ENCODE results near the gene ADAP1.
"Not testable (repeated sequence)": the region's sequence is repeated elsewhere in the genome, so short reads cannot be mapped to it uniquely, and the experiment has no call there.

ADAP1 gene

GRCh38 chr7:880450-880849, 74.0 kb downstream of the ADAP1 start:
- no peak for DNase-seq (ENCODE audit: low spot score)

- DNase-seq (ENCODE audit: low spot score) = no peak
Observed at GRCh38 chr7:879706-880105, 74.8 kb downstream of the ADAP1 start.

GRCh38 chr7:879093-879492, 75.4 kb downstream of the ADAP1 start:
- no peak for DNase-seq (ENCODE audit: low spot score)

- DNase-seq (ENCODE audit: low spot score) = no peak
Observed at GRCh38 chr7:877312-878232, 76.9 kb downstream of the ADAP1 start.

- no peak for DNase-seq (ENCODE audit: low spot score)
Observed at GRCh38 chr7:876972-877311, 77.5 kb downstream of the ADAP1 start.

- peak; percentile 96 for DNase-seq (ENCODE audit: low spot score)
Observed at GRCh38 chr7:876077-876971, 78.2 kb downstream of the ADAP1 start, which contains the start of gene GET4. Gene GET4, plus strand, starts transcription at chr7:876554. Its CDS starts 92 bp downstream, at chr7:876646.

- DNase-seq (ENCODE audit: low spot score) = no peak
Observed at GRCh38 chr7:875476-876076, 78.9 kb downstream of the ADAP1 start.

GRCh38 chr7:875051-875450, 79.4 kb downstream of the ADAP1 start:
- no peak for DNase-seq (ENCODE audit: low spot score)

- no peak for DNase-seq (ENCODE audit: low spot score)
Observed at GRCh38 chr7:874031-874749, 80.3 kb downstream of the ADAP1 start.

- DNase-seq (ENCODE audit: low spot score) = peak; percentile 86
Observed at GRCh38 chr7:873367-874002, 81.0 kb downstream of the ADAP1 start.

GRCh38 chr7:872685-873084, 81.8 kb downstream of the ADAP1 start:
- not testable (repeated sequence) for DNase-seq (ENCODE audit: low spot score)

GRCh38 chr7:871900-872537, 82.5 kb downstream of the ADAP1 start:
- DNase-seq (ENCODE audit: low spot score) = no peak

- no peak for DNase-seq (ENCODE audit: low spot score)
Observed at GRCh38 chr7:869348-869747, 85.1 kb downstream of the ADAP1 start.

GRCh38 chr7:868189-868486, 86.3 kb downstream of the ADAP1 start:
- peak; percentile 17 for DNase-seq (ENCODE audit: low spot score)

GRCh38 chr7:867406-868188, 86.9 kb downstream of the ADAP1 start:
- DNase-seq (ENCODE audit: low spot score) = peak; percentile 83

GRCh38 chr7:867001-867405, 87.5 kb downstream of the ADAP1 start:
- peak; percentile 89 for DNase-seq (ENCODE audit: low spot score)

GRCh38 chr7:865921-866320, 88.6 kb downstream of the ADAP1 start:
- DNase-seq (ENCODE audit: low spot score) = no peak

- no peak for DNase-seq (ENCODE audit: low spot score)
Observed at GRCh38 chr7:863106-863505, 91.4 kb downstream of the ADAP1 start.

- no peak for DNase-seq (ENCODE audit: low spot score)
Observed at GRCh38 chr7:862157-862556, 92.3 kb downstream of the ADAP1 start.

GRCh38 chr7:861222-861621, 93.3 kb downstream of the ADAP1 start:
- DNase-seq (ENCODE audit: low spot score) = no peak
